HEK293T (cell line): ENCODE measurements around the gene ADGRF1.

Experiments used
- ARNT ChIP-seq: fragments of 450-650 bp; IDR thresholded peaks from 2 replicates; pipeline ENCODE4 v1.6.1; 2017; ENCODE audit warnings: mild to moderate bottlenecking
- BHLHE40 ChIP-seq: fragments of 450-650 bp; IDR thresholded peaks from 2 replicates; pipeline ENCODE4 v1.6.1; 2016; ENCODE audit warnings: mild to moderate bottlenecking, moderate library complexity, borderline replicate concordance
- ELF4 ChIP-seq: fragments of 450-650 bp; IDR thresholded peaks from 2 replicates; pipeline ENCODE4 v1.6.1; 2017; ENCODE audit warnings: antibody characterized with exemption
- FOXA1 ChIP-seq: fragments of 450-650 bp; IDR thresholded peaks from 2 replicates; pipeline ENCODE4 v1.6.1; 2016; ENCODE audit warnings: mild to moderate bottlenecking
- FOXK2 ChIP-seq: fragments of 450-650 bp; IDR thresholded peaks from 2 replicates; pipeline ENCODE4 v1.6.1; 2016; ENCODE audit warnings: mild to moderate bottlenecking
- FOXM1 ChIP-seq: fragments of 450-650 bp; IDR thresholded peaks from 2 replicates; pipeline ENCODE4 v1.6.1; 2017; ENCODE audit warnings: mild to moderate bottlenecking, borderline replicate concordance
- L3MBTL2 ChIP-seq: fragments of 450-650 bp; conservative IDR thresholded peaks from 2 replicates; pipeline ENCODE4 v1.6.1; 2016; ENCODE audit warnings: mild to moderate bottlenecking
- LEF1 ChIP-seq: fragments of 450-650 bp; IDR thresholded peaks from 2 replicates; pipeline ENCODE4 v1.6.1; 2017; ENCODE audit warnings: mild to moderate bottlenecking, borderline replicate concordance
- NFRKB ChIP-seq: fragments of 450-650 bp; IDR thresholded peaks from 2 replicates; pipeline ENCODE4 v1.6.1; 2016; ENCODE audit warnings: mild to moderate bottlenecking, moderate library complexity
- SUZ12 ChIP-seq: fragments of 450-650 bp; IDR thresholded peaks from 2 replicates; pipeline ENCODE4 v1.6.1; 2016; ENCODE audit warnings: mild to moderate bottlenecking
- TARDBP ChIP-seq: fragments of 450-650 bp; IDR thresholded peaks from 2 replicates; pipeline ENCODE4 v1.6.1; 2016
- ZNF384 ChIP-seq: fragments of 450-650 bp; IDR thresholded peaks from 2 replicates; pipeline ENCODE4 v1.6.1; 2016
- TF ChIP-seq, protein P1 (sequence below): fragments of 450-650 bp; IDR thresholded peaks from 2 replicates; pipeline ENCODE4 v1.6.1; 2016

DNA sequence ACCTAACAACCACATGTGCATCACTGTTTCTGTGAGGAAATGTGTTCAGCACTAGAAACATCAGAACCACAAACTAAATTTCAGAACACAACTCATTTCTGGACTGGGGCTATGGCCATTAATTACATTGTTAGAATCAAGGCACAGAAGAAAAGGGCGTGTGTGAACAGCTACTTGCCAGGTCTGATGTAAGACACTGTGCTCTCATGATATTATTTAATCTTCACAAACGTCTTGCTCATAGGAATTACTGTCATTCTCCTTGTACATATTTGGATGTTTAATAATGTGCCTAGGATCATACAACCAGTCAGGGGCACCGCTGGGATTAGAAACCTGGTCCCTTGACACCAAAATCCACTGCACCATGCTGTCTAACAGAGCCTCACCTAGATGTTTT, 14.8 kb downstream of the ADGRF1 start:
- TF ChIP-seq NFRKB = no peak
- no peak for TF ChIP-seq BHLHE40
- no peak for TF ChIP-seq L3MBTL2
- no peak for TF ChIP-seq SUZ12
- no peak for TF ChIP-seq FOXK2
- TF ChIP-seq, protein P1, sequence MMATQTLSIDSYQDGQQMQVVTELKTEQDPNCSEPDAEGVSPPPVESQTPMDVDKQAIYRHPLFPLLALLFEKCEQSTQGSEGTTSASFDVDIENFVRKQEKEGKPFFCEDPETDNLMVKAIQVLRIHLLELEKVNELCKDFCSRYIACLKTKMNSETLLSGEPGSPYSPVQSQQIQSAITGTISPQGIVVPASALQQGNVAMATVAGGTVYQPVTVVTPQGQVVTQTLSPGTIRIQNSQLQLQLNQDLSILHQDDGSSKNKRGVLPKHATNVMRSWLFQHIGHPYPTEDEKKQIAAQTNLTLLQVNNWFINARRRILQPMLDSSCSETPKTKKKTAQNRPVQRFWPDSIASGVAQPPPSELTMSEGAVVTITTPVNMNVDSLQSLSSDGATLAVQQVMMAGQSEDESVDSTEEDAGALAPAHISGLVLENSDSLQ = no peak
- no peak for TF ChIP-seq ARNT
- no peak for TF ChIP-seq FOXM1
- TF ChIP-seq FOXA1 = no peak
- TF ChIP-seq ELF4 = no peak
- no peak for TF ChIP-seq ZNF384
- TF ChIP-seq TARDBP = no peak
- no peak for TF ChIP-seq LEF1
